ENCODE measurements around the gene HYOU1.
"Not testable (repeated sequence)": the region's sequence is repeated elsewhere in the genome, so short reads cannot be mapped to it uniquely, and the experiment has no call there.

HYOU1 gene, protein sequence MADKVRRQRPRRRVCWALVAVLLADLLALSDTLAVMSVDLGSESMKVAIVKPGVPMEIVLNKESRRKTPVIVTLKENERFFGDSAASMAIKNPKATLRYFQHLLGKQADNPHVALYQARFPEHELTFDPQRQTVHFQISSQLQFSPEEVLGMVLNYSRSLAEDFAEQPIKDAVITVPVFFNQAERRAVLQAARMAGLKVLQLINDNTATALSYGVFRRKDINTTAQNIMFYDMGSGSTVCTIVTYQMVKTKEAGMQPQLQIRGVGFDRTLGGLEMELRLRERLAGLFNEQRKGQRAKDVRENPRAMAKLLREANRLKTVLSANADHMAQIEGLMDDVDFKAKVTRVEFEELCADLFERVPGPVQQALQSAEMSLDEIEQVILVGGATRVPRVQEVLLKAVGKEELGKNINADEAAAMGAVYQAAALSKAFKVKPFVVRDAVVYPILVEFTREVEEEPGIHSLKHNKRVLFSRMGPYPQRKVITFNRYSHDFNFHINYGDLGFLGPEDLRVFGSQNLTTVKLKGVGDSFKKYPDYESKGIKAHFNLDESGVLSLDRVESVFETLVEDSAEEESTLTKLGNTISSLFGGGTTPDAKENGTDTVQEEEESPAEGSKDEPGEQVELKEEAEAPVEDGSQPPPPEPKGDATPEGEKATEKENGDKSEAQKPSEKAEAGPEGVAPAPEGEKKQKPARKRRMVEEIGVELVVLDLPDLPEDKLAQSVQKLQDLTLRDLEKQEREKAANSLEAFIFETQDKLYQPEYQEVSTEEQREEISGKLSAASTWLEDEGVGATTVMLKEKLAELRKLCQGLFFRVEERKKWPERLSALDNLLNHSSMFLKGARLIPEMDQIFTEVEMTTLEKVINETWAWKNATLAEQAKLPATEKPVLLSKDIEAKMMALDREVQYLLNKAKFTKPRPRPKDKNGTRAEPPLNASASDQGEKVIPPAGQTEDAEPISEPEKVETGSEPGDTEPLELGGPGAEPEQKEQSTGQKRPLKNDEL

DNA sequence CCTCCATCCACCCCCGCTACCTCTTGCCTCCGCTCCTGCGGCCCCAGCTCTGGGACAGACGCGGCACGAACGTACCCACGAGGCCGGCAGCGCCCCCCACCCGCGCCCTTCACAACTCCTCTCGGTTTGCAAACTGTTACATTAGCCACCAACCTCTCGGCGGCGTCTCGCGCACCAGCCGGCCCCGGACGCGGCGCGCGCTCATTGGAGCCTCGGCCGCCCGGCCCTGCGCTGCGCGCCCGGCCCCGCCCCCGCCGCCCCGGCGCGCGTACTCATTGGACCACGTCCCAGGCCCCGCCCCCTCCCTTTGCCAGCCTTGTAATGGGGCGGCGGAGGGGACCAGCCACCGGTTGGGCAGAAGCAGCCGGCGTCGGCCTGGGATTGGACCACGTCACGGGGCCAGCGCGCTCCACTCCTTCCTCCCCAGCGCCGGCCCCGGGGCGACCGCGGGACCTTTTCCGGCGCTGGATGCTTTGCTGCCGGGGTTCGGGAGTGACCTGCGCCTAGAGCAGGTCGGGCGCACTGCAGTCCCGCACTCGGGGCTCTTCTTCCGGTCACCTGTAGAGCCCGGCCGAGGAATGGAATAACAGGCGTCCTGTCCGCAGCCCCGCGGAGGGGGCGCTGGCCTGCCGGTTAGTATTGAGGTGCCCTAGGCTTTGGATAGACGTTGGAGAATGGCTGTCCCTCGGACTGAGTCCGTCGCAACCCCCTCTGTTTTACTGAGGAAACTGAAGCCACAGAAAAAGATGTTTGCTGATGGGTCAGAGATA lies at the start of gene HYOU1:
HYOU1 (minus strand) TSS at position 206 of the 770 bp plus-strand sequence. CDS start 1,045 bp downstream, outside the sequence.
- DNase-seq = peak; percentile 98

DNA sequence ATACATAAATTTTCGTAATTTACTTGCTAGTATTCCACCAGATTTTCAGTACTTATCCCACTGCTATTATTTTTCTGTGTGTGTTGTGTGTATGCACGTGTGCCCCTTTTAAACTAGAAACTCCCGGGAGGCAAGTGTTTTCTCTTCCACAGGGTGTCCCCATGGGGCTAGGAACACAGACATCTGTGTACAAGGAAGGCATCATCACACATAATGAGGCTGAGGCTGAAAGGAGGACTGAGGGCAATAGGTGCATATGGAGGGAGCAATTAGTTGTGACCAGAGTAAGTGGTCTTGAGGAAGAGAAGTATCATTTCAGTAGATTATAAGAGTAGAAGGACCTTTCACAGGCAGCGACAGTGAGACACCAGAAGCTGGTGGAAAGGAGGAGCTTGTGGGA lies 46.8 kb upstream of the HYOU1 start:
- no peak for DNase-seq

DNA sequence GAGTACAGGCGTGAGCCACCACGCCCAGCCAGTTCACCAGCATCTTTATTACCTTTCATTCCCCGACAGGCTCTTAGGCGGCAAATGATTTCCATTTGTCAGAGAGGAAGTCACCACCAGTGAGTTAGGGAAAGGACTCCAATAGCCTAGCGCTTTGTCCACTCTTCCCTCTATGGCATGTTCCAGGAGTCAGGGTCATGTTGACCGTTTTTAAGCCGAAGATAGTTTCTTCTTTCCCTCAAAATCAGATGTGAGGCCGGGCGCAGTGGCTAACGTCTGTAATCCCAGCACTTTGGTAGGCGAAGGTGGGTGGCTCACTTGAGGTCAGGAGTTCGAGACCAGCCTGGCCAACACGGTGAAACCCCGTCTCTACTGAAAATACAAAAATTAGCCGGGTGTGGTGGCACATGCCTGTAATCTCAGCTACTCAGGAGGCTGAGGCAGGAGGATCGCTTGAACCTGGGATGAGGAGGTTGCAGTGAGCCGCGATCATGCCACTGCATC lies 46.2 kb upstream of the HYOU1 start:
- DNase-seq = not testable (repeated sequence)

DNA sequence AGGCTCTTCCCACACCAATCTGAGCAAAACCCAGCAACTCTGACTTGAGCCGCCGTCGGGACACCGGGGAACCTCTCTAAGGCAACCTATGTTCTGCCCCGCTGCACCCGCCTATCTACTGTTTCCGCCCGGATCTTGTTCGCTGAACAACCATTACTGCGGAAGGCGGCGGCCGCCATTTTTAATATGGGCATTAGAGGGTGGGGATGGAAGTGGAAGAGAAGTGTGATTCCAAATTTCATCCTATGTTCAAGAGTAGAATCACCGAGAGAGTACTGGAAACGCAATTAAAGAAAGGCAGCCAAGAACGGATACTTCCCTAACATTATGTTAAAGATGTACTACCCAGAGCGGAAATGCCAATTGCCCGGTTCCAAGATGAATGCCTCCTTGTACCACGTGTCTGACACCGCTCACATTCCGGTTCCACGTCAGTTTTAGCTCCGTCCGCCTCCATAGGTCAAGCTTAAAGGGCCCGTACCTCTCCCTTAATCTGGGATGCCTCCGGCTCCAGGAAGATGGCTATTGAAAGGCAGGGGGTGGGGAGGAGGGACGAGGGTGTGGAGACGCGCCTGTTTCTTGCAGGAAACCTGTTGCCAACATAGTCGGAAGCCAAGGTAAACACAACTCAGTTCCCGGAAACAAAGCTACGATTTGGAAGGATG lies 44.9 kb upstream of the HYOU1 start, which contains the start of gene DPAGT1:
DPAGT1 (minus strand) TSS at position 95 of the 665 bp plus-strand sequence. CDS start 198 bp downstream, outside the sequence.
- peak; percentile 96 for DNase-seq

DNA sequence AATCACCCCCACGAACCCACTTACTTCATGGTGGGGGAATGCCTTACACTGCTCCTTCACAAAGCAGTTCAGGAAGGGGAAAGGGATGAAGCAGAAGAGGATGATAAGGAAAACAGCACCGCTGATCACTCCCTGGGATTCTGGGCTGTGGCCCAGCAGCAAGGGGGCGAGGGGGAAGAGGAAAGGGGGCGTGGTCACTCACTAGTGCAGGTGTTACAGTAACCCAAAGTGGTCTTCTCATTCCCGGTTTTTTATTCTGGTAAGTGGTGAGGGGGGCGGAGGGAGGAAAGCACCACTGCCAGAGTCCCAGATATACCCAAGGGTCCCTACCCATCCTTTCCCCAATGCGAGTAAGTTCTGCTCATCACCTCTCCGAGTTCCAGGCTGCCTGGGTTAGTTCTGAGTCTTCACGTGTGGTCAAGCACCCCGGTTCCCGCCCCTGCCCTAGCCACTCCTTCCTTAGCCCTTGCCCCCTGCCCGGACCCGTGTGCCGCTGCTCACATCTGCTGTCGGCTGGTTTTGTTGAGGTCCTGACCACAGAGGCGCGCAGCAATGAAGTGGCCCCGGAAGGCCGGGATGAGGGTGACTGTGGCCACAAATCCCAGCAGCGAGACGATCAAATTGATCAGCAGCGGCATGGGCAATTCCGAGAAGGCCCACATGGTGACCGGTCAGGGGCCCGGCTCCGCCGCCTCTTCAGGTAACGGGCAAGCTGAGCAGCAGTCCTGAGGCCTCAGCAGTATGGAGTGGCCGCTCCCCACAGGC lies 44.2 kb upstream of the HYOU1 start:
- no peak for DNase-seq

DNA sequence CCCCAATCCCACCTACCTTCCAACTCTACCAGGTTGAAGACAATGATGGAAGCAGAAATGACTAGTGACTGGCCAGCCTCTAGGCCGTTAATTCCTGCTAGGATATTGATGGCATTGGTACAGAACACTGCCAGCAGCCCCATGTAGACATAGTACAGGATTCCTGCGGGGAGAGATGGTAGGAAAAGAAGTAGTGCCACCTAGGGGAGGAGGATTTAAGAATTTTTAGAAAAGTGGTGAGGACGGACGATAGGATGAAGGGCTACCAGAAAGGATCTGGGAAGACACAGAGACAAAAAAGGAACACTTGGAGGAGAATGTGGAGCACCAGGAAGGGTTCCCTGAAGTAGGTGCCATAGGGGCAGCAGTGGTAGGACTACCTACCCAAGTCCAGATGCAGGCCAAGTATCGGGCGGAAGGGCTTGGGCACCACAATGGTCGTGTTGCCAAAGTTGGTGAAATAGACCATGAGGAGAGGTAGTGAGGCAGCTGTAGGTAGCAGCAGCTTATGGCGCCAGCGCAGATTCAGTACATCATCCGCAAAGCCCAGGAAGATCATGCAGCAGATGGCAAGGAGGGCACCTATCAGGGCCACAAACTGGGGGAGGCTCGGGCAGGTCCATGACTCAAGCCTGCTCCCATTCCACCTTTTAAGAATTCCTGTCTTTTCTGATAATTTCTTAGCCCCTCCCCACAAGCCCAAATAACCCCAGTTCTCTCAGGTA lies 43.4 kb upstream of the HYOU1 start:
- DNase-seq = no peak

DNA sequence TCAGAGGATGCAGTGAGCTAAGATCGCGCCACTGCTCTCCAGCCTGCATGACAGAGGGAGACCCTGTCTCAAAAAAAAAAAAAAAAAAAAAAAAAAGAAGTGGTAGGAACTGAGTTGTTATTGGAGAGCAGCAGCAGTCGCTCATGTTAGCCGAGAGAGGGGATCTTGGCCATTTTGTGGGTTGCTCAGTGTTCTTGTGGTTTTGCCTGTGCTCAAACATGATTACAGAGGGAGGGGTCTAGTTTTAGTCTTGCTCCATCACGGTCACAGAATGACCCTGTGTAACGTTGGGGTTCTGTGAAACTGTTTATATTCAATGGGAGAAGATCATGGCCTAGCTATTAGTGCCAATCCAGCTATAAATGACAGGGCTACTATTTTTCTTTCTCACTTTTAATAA lies 42.7 kb upstream of the HYOU1 start:
- DNase-seq = no peak

DNA sequence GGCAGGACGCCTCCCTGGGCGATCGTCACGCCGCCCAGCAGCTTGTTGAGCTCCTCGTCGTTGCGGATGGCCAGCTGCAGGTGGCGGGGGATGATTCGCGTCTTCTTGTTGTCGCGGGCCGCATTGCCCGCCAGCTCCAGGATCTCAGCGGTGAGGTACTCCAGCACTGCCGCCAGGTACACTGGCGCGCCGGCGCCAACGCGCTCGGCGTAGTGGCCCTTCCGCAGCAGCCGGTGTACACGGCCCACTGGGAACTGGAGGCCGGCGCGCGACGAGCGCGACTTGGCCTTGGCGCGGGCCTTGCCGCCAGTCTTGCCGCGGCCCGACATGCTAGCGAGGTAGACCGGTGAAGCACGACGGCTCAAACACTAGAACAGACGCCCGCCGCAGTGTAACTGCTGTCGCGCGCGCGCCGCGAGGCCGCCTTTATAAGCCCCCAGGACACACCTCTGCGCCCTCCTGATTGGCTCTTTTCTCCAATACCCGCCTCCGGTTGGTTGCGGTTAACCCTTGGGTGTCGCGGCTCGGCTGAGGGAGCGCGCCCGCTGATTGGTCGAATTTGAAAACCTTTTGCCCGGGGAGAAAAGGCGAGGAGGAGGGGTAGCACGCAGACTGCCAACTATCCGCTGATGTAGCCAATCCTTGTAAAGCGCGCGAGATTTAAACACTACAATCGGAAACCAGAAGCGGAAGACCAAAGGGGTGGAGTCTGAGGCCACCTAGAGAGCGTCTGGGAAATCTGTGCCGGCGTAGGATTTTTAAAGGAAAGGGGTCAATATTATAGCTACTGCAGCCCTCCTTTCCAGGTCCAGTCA lies 38.3 kb upstream of the HYOU1 start:
- peak; percentile 99 for DNase-seq

DNA sequence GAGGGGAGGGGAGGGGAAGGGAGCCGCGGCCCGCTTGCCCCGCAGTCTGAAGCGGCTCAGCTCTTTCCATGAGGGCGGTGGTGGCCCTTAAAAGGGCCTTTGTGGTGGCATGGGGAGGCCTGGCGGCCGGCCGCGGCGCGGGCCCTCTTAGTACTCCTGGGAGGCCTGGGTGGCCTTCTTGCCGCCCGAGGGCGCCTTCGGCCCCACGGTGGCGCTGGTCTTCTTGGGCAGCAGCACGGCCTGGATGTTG lies 37.7 kb upstream of the HYOU1 start:
- DNase-seq = peak; percentile 77

DNA sequence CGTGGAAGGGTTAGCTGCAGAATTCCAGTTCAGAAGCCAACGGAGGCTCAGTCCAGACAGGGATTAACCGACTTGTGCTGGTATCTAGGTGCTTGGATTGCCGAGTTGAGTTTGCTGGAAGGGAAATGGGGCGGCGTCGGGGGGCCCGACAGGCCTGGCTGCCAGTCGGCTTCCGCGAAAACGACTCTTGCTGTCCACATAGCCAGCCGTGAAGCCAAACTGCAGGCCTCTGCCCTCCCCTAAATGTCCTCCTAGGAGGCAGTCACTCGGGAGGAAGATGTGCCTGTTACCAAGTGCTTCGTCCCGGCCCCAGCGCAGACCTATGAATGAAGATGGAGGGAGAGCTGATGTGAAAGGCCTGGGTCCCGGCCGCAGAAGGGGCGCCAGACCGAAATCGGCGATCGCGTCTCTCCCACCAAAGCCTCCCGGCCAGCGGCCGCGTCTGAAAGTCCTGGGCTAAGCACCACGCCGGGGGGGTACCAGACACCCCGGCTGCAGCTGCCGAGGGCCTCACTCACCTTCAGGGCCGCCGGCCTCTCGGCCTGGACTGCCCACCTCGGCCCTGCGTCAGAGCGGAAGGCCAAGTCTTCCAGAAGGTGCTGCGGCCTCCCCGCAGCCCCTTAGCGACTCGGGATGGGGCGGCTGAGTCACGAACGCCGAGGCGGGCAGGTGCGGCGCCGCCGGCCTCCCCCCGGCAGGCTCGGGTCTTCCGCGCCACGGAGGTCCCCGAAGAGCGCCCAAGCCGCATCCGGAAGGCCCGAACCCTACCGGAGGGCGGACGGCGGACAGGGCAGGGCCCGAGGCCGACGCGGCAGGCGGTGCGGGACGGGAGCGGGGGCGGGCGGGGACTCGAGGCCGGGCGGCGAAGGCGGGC lies 37.2 kb upstream of the HYOU1 start:
- DNase-seq = no peak

DNA sequence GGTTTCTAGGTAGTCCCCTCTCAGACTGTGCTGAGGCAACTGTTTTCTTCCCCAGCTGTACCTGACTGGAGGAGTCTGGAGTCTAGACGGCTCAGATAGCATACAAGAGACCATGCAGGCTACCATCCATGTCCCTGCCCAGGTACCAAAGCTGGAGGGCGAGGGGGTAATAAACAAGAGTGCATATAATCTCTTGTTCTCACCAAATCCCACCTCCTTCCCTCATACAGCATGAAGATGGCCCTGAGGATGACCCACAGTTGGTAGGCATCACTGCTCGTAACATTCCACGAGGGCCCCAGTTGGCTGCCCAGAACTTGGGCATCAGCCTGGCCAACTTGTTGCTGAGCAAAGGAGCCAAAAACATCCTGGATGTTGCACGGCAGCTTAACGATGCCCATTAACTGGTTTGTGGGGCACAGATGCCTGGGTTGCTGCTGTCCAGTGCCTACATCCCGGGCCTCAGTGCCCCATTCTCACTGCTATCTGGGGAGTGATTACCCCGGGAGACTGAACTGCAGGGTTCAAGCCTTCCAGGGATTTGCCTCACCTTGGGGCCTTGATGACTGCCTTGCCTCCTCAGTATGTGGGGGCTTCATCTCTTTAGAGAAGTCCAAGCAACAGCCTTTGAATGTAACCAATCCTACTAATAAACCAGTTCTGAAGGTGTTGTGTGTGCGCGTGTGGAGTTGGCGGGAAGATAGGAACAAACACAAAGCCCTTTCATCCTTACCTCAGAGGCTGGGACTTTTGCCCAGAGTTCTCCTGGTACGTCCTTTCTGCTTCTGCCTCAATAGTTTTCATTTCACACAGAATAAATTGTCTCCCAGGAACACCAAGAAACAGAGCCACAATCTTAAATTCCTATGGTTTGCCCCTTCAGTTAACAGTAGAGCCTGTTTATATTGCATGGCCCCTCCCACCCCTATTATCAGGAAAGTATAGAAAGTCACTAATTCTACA lies 36.2 kb upstream of the HYOU1 start:
- no peak for DNase-seq

DNA sequence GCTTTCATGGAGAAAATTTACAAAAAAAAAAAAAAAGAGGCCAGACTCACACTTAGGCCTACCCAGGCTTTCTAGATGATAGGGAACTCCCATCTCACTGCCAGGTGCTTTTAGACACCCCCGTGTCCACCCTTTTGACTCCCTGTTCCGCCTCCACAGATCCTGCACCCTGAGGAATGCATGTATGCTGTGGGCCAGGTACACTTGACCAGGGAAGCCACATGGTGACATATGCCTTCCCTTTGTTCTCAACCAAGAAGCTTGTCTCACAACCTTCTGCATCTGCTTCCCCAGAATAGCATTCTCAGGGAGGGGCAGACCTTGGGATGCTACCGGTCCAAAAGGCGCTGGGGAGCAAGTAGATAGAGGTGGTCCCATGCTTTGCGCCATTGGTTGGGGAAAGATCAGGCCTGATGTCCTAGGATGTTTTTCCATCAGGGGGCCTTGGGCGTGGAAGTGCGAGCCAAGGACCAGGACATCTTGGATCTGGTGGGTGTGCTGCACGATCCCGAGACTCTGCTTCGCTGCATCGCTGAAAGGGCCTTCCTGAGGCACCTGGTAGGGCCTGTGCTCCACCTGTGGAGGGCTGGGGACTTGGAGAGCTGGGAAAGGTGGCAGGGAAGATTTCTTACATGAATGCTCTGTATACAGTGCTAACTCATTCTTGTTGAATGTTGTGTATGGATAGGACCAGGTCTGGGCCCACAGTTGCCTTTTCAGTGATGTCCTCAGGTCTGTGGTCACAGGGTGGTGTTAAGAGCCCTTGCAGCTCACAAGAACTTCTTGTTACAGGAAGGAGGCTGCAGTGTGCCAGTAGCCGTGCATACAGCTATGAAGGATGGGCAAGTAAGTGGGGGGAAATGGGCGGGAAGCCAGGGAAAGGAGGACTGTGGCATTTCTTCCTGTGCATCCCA lies 35.2 kb upstream of the HYOU1 start:
- no peak for DNase-seq

DNA sequence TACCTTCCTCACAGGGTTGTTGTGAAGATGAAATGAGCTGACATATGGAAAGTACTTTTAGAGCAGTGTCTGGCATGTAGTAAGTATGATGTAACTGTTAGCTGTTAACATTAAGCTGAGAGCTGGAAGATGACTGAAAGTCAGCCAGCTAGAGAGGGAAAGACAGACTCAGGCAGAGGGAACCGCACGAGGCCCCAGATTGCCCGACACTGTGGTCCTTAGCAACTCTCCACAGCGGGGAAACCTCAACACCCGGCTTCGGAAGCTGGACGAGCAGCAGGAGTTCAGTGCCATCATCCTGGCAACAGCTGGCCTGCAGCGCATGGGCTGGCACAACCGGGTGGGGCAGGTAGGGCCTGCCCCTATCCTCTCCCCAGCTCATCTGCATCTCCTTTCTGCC lies 34.2 kb upstream of the HYOU1 start:
- DNase-seq = no peak

DNA sequence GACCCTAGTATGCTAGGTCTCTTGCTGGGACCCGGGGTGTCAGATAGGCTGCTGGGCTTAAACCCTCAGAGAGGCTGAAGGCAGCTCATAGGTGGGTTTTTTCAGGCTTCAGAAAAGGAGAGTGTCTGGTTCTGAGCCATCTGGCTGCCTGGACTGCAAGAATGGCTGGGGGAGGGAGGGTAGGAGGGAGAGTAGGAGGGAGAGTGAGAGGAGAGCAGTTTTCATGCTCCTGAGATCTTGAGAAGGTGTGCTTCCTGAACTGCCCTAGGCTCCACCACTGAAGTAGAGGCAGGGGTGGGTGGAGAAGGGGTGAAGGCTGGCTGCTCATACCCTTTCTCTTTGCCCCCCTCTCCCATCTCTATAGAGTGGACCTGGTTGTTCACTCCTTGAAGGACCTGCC lies 32.3 kb upstream of the HYOU1 start:
- no peak for DNase-seq

DNA sequence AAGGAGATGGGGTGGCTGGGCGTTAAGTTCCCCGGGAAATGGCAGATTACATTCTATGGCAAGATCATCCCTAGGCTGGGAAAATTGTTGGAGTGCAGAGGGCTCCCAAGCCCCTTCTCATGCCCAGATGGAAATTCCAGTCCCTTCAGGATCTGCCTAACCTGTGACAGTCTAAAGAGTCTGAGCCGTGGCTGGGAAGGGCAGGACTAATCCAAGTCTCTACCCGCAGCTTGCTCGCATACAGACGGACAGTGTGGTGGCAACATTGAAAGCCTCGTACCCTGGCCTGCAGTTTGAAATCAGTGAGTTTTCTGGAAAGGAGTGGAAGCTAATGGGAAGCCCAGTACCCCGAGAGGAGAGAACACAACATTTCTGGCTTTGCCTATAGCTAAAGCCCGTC lies 31.4 kb upstream of the HYOU1 start:
- no peak for DNase-seq

DNA sequence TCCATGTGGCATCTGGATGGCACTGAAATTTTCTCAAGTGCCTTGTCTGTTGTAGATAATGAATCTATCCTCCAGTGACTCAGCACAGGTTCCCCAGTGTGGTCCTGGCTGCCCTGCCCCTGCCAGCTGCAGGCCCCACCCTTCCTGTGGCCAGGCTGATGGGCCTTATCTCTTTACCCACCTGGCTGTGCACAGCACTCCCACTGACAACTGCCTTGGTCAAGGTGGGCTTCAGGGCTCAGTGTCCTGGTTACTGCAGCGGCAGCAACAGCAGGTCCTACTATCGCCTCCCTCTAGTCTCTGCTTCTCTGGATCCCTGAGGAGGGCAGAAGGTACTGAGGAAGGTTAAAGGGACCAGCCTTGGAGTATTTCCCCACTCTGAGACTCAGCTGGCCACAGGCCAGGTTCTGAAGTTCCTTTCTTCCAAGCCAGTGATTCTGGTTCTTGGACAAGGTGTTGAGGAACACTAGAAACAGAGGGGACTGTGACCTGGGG lies 30.8 kb upstream of the HYOU1 start:
- no peak for DNase-seq

Measured in COR-L47 (cell line).